GM12878 (cell line): ENCODE measurements around the gene ZNF692. TPM values are rescaled to one million over a fixed set of nuclear protein-coding genes. Genes with fewer than 3 reads are reported as not detected.
A peak's percentile ranks its signal among the peaks of the same experiment; 100 is the strongest.

Experiments
- ATAC-seq: fragments of 200-7000 bp; cut with Tn5 transposase; 3 replicates; pipeline ENCODE4 v1.9.1; 2020; ENCODE audit warnings: mild to moderate bottlenecking, moderate library complexity
- BruUV-seq: library from RNA; stranded (reverse); fragments of 400-500 nt; replicated peaks from 2 replicates; lab custom pipeline; 2021; lab: Mats Ljungman, UMichigan
- CTCF ChIA-PET: fragments of 300-600 bp; sonication (Branson Sonifier 250); formaldehyde crosslinking; extraction: SDS; loops from one replicate; lab custom pipeline; 2021; ENCODE audit warnings: inconsistent platforms; lab: Yijun Ruan, JAX
- POLR2A ChIA-PET: fragments of 350-600 bp; formaldehyde crosslinking; extraction: SDS; loops from one replicate; lab custom pipeline; 2021; ENCODE audit warnings: inconsistent platforms; lab: Charles Lee
- RAD21 ChIA-PET: fragments of 300-600 bp; sonication (Branson Sonifier 250); formaldehyde crosslinking; loops from one replicate; lab custom pipeline; 2023; ENCODE audit warnings: antibody characterized with exemption; ENCODE audit not compliant: unreplicated experiment; lab: Charles Lee
- SMC1A ChIA-PET: fragments of 300-600 bp; sonication (Branson Sonifier 250); formaldehyde crosslinking; loops from one replicate; lab custom pipeline; 2023; ENCODE audit not compliant: unreplicated experiment, uncharacterized antibody; lab: Charles Lee
- DNase-seq: peaks from one replicate; pipeline ENCODE4 v3.0.0-alpha.2; 2011; ENCODE audit warnings: low read depth, low spot score
- FAIRE-seq: peaks from 3 replicates; lab custom pipeline; 2011; peaks lifted over from hg19 to GRCh38; lab: Jason Lieb, UNC
- H2AFZ ChIP-seq: 2 replicates; pipeline ENCODE4 v1.6.0; 2011; ENCODE audit warnings: low read depth, low read length, control low read depth; ENCODE audit not compliant: control insufficient read depth
- H3K27ac ChIP-seq: 2 replicates; pipeline ENCODE4 v1.5.1; 2011; ENCODE audit warnings: control low read depth; ENCODE audit not compliant: control insufficient read depth, insufficient read depth
- H3K27me3 ChIP-seq, 2 experiments: replicated peaks in 1 of 2; 2 replicates each; pipeline versions ENCODE4 v1.6.0 to v1.6.1; 2011; ENCODE audit warnings: low read length in 1 of 2; ENCODE audit not compliant: control insufficient read depth in 2 of 2, insufficient read depth in 2 of 2
- H3K36me3 ChIP-seq, 2 experiments: 2 replicates each; pipeline ENCODE4 v1.5.1; 2011; ENCODE audit warnings: low read length in 1 of 2; ENCODE audit not compliant: control insufficient read depth in 2 of 2, insufficient read depth in 2 of 2
- H3K4me1 ChIP-seq: 2 replicates; pipeline ENCODE4 v1.6.1; 2011; ENCODE audit warnings: mild to moderate bottlenecking, low read length, moderate library complexity, mixed read lengths; ENCODE audit not compliant: control insufficient read depth, insufficient read depth
- H3K4me2 ChIP-seq: 2 replicates; pipeline ENCODE4 v1.6.0; 2011; ENCODE audit warnings: control low read depth; ENCODE audit not compliant: control insufficient read depth, insufficient read depth
- H3K4me3 ChIP-seq: fragments of 200-600 bp; sonication (generic); 2 replicates; pipeline ENCODE4 v1.5.1; 2016
- H3K79me2 ChIP-seq: 2 replicates; pipeline ENCODE4 v1.6.0; 2011; ENCODE audit warnings: low read length; ENCODE audit not compliant: control insufficient read depth, insufficient read depth
- H3K9ac ChIP-seq: 2 replicates; pipeline ENCODE4 v1.8.0; 2011; ENCODE audit warnings: low read length, control low read depth, mixed read lengths; ENCODE audit not compliant: control insufficient read depth, insufficient read depth
- H3K9me3 ChIP-seq: replicated peaks from 3 replicates; pipeline ENCODE4 v1.5.1; 2011; ENCODE audit warnings: mild to moderate bottlenecking, low read length; ENCODE audit not compliant: control insufficient read depth, insufficient read depth
- H4K20me1 ChIP-seq: 2 replicates; pipeline ENCODE4 v1.6.0; 2011; ENCODE audit not compliant: control insufficient read depth, insufficient read depth
- BACH1 ChIP-seq: fragments of 450-650 bp; IDR thresholded peaks from 2 replicates; pipeline ENCODE4 v1.6.1; 2017; ENCODE audit warnings: mild to moderate bottlenecking, borderline replicate concordance
- CEBPB ChIP-seq, 2 experiments: fragments of 150-350 bp in 1 of 2; IDR thresholded peaks; 2 replicates each; pipeline ENCODE4 v1.6.1; 2012 to 2014; ENCODE audit warnings: low read depth in 2 of 2, low read length in 2 of 2, borderline replicate concordance in 1 of 2, inconsistent platforms in 1 of 2
- FOXK2 ChIP-seq: fragments of 450-650 bp; IDR thresholded peaks from 2 replicates; pipeline ENCODE4 v1.6.1; 2017; ENCODE audit warnings: mild to moderate bottlenecking, moderate library complexity
- IKZF2 ChIP-seq, 2 experiments: fragments of 450-650 bp; IDR thresholded peaks; 2 replicates each; pipeline ENCODE4 v1.6.1; 2017; ENCODE audit warnings: mild to moderate bottlenecking in 2 of 2, moderate library complexity in 2 of 2
- NFYB ChIP-seq: IDR thresholded peaks from 2 replicates; pipeline ENCODE4 v1.6.1; 2011; ENCODE audit warnings: low read depth, mild to moderate bottlenecking, low read length, improper control_type of control experiment, moderate library complexity; ENCODE audit not compliant: insufficient read depth
- RFX5 ChIP-seq: IDR thresholded peaks from 2 replicates; pipeline ENCODE4 v1.6.1; 2011; ENCODE audit warnings: low read depth, low read length, improper control_type of control experiment
- YY1 ChIP-seq: IDR thresholded peaks from 2 replicates; pipeline ENCODE4 v1.6.1; 2011; ENCODE audit warnings: low read depth, mild to moderate bottlenecking, low read length
- WGBS: methylation state at CpG from one replicate; pipeline ENCODE4 v1.1.6; 2016; ENCODE audit warnings: low lambda C conversion rate; ENCODE audit not compliant: insufficient replicate concordance, insufficient coverage; ENCODE audit errors: missing lambda C conversion rate; 5-methylcytosine and 5-hydroxymethylcytosine counted together
- in situ Hi-C: fragments of 300-500 bp; cut with MboI; formaldehyde crosslinking; loops from 9 replicates; pipeline ENCODE4 v1.14.3; 2018; ENCODE audit warnings: mixed read lengths
- intact Hi-C: fragments of 100-400 bp; cut with micrococcal nuclease; formaldehyde crosslinking; loops from one replicate; pipeline ENCODE4 v1.14.2; 2022; ENCODE audit not compliant: unreplicated experiment
- polyA plus RNA-seq, 11 experiments: library from polyadenylated mRNA; depleted of rRNA in 4 of 11; unstranded in 6 of 11; stranded (reverse) in 5 of 11; fragments of >200 nt; fragmentation: Nextera tagmentation in 4 of 11; fragmentation: Illumina TruSeq in 1 of 11; extraction: Ambion mirVana in 4 of 11; extraction: Trizol in 1 of 11; gene quantifications; 1 replicate in 1 of 11; 2 replicates in 10 of 11; pipeline versions ENCODE4 v1.2.1 to v1.2.3, GENCODE V29; 2011 to 2016; ENCODE audit warnings: inconsistent platforms in 2 of 11, missing spikeins in 2 of 11, low read depth in 1 of 11
- total RNA-seq, 4 experiments: library from RNA; depleted of rRNA in 3 of 4; stranded (reverse); fragments of >200 nt in 3 of 4; fragmentation: Illumina TruSeq in 1 of 4; extraction: Trizol in 1 of 4; gene quantifications; 2 replicates each; pipeline versions ENCODE4 v1.2.1 to v1.2.3, GENCODE V29; 2013 to 2021
- TF ChIP-seq, protein P1 (sequence below): fragments of 450-650 bp; conservative IDR thresholded peaks from 2 replicates; pipeline ENCODE4 v1.6.1; 2017; ENCODE audit warnings: mild to moderate bottlenecking, moderate library complexity
- TF ChIP-seq, protein P2 (sequence below): IDR thresholded peaks from 2 replicates; pipeline ENCODE4 v1.6.1; 2012; ENCODE audit warnings: low read depth, low read length, improper control_type of control experiment
- TF ChIP-seq, protein P3 (sequence below), 3 experiments: IDR thresholded peaks in 2 of 3; conservative IDR thresholded peaks in 1 of 3; 2 replicates each; pipeline ENCODE4 v1.5.1; 2011; ENCODE audit warnings: low read depth in 3 of 3, low read length in 3 of 3, mild to moderate bottlenecking in 3 of 3, control low read depth in 2 of 3, moderate library complexity in 2 of 3, inconsistent platforms in 1 of 3, mixed read lengths in 1 of 3; ENCODE audit not compliant: control insufficient read depth in 2 of 3, insufficient read depth in 1 of 3; ENCODE audit errors: extremely low read depth in 1 of 3
- TF ChIP-seq, protein P4 (sequence below): fragments of 450-650 bp; IDR thresholded peaks from 2 replicates; pipeline ENCODE4 v1.6.1; 2017; ENCODE audit warnings: mild to moderate bottlenecking, low read depth, inconsistent platforms; ENCODE audit not compliant: poor library complexity, severe bottlenecking
- TF ChIP-seq, protein P5 (sequence below): IDR thresholded peaks from 2 replicates; pipeline ENCODE4 v1.6.1; 2011; ENCODE audit warnings: mild to moderate bottlenecking, low read depth, low read length, moderate library complexity; ENCODE audit not compliant: insufficient replicate concordance

ZNF692 gene
- total and polyA plus RNA-seq, 10 of the 15 experiments (the other 5 are each of a cell fraction or from before 2014, with no cell fraction given), result 5.3 to 76.6 (median 36.9) TPM

DNA sequence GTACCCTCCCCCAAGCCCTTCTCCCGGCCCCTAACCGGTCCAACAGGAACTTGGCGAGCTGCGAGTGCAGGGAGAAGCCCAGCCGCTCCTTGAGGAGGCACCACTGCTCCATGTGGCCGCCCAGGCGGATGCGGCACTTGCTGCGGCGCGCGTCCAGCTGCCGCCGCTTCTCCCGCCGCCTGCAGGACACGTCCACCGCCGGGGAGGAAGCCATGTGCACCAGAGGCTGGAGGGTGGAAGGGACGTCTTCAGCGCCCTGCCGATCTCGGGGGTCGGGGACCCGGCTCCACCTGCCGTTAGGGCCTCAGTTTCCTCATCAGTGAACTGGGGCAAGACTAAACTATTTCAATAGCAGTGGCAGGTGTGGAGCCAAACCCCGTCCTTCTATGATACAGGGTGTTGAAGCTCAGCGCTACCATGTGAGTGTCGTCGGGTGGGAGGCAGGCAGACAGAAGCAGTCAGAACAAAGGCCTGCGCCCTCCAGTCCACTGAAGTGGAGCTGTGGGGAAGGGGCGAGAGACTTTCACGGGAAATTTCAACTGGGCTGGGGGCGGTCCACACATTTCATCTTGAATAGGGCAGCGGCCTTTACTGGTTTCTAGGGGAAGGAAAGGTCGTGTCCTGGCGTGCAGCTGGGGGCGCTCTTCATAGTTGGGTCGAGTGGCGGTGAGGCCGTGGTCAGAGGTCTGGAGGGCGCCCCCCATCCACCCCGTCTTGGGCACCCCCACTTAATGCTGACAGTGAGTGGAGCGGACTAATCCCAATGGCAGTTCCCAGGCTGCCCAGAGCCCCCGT, 592 bp downstream of the ZNF692 start:
- H3K4me1 ChIP-seq, result peaks cover 10% of the 10 kb centered on the region
- in situ Hi-C loops, result no loop called here
- H3K4me2 ChIP-seq, result peak overlapping the region; percentile 99
- FAIRE-seq, result no peak
- ChIA-PET SMC1A (interaction anchor here (0.9 to 4.3 kb wide), 7 partner anchors 14 to 615 kb away, joined by 3 to 24 read pairs (median 4); partner anchors contain the start of genes PGBD2, SH3BP5L and ZNF672), POLR2A (interaction anchor here (0.7 to 3.5 kb wide), 6 partner anchors 16 to 400 kb away, joined by 3 to 47 read pairs (median 24); partner anchors contain the start of genes SH3BP5L and ZNF672), RAD21 (interaction anchor here (0.6 to 3.6 kb wide), 11 partner anchors 16 to 1287 kb away, joined by 3 to 25 read pairs (median 4); partner anchors contain the start of genes SH3BP5L and ZNF672), CTCF (interaction anchor here (0.6 to 8.9 kb wide), 14 partner anchors 11 to 629 kb away, joined by 3 to 60 read pairs (median 4); partner anchors contain the start of genes SH3BP5L and ZNF672)
- H4K20me1 ChIP-seq, result no peaks in the 10 kb centered on the region
- peak; percentile 73 for ATAC-seq
- intact Hi-C loops, result loop anchor here (2.0 kb wide), 1 partner anchor 31 kb away; no protein-coding TSS in a partner anchor
- no TSS peak for BruUV-seq
- H3K79me2 ChIP-seq, result peaks cover 22% of the 10 kb centered on the region
- no peak for DNase-seq
- no peaks in the 10 kb centered on the region for H3K9me3 ChIP-seq
- no peaks in the 10 kb centered on the region for H3K27me3 ChIP-seq
- peak overlapping the region; percentile 82 for H3K27ac ChIP-seq
- peaks cover 7 to 9% of the 10 kb centered on the region in 2 experiments; a peak in 3 of 4 replicates for H3K36me3 ChIP-seq
- H3K4me3 ChIP-seq, result peak overlapping the region; percentile 95
- H3K9ac ChIP-seq, result peak overlapping the region; percentile 83
- peak overlapping the region; percentile 67 for H2AFZ ChIP-seq
- WGBS, result 1% methylated on average over 44 of the region's 45 CpGs
- no peak for TF ChIP-seq RFX5
- peak in 1 of 2 experiments; percentile 6; a peak in 1 of 4 replicates for TF ChIP-seq IKZF2 (IDR thresholded peaks at IDR 0.05)
- TF ChIP-seq, protein P1, sequence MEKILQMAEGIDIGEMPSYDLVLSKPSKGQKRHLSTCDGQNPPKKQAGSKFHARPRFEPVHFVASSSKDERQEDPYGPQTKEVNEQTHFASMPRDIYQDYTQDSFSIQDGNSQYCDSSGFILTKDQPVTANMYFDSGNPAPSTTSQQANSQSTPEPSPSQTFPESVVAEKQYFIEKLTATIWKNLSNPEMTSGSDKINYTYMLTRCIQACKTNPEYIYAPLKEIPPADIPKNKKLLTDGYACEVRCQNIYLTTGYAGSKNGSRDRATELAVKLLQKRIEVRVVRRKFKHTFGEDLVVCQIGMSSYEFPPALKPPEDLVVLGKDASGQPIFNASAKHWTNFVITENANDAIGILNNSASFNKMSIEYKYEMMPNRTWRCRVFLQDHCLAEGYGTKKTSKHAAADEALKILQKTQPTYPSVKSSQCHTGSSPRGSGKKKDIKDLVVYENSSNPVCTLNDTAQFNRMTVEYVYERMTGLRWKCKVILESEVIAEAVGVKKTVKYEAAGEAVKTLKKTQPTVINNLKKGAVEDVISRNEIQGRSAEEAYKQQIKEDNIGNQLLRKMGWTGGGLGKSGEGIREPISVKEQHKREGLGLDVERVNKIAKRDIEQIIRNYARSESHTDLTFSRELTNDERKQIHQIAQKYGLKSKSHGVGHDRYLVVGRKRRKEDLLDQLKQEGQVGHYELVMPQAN, result peak; percentile 51; the same call in 1 of the 2 replicates
- no peak for TF ChIP-seq NFYB
- no peak for TF ChIP-seq CEBPB (IDR thresholded peaks at IDR 0.05; ENCODE audit: borderline replicate concordance in 1 of 2, low read depth in 2 of 2, low read length in 2 of 2)
- peak; percentile 15; the same call in 1 of the 2 replicates for TF ChIP-seq BACH1
- TF ChIP-seq YY1, result peak; percentile 61
- no peak for TF ChIP-seq FOXK2
- TF ChIP-seq, protein P2, sequence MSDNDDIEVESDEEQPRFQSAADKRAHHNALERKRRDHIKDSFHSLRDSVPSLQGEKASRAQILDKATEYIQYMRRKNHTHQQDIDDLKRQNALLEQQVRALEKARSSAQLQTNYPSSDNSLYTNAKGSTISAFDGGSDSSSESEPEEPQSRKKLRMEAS, result peak; percentile 65
- TF ChIP-seq, protein P3, sequence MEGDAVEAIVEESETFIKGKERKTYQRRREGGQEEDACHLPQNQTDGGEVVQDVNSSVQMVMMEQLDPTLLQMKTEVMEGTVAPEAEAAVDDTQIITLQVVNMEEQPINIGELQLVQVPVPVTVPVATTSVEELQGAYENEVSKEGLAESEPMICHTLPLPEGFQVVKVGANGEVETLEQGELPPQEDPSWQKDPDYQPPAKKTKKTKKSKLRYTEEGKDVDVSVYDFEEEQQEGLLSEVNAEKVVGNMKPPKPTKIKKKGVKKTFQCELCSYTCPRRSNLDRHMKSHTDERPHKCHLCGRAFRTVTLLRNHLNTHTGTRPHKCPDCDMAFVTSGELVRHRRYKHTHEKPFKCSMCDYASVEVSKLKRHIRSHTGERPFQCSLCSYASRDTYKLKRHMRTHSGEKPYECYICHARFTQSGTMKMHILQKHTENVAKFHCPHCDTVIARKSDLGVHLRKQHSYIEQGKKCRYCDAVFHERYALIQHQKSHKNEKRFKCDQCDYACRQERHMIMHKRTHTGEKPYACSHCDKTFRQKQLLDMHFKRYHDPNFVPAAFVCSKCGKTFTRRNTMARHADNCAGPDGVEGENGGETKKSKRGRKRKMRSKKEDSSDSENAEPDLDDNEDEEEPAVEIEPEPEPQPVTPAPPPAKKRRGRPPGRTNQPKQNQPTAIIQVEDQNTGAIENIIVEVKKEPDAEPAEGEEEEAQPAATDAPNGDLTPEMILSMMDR (IDR thresholded peaks at IDR 0.05 in 2 of 3, conservative IDR thresholded peaks at IDR 0.05 in 1 of 3; ENCODE audit: control insufficient read depth in 2 of 3, extremely low read depth in 1 of 3, insufficient read depth in 1 of 3, low read depth in 3 of 3, low read length in 3 of 3), result peak; percentile 56 to 69 (median 67)
- TF ChIP-seq, protein P4, sequence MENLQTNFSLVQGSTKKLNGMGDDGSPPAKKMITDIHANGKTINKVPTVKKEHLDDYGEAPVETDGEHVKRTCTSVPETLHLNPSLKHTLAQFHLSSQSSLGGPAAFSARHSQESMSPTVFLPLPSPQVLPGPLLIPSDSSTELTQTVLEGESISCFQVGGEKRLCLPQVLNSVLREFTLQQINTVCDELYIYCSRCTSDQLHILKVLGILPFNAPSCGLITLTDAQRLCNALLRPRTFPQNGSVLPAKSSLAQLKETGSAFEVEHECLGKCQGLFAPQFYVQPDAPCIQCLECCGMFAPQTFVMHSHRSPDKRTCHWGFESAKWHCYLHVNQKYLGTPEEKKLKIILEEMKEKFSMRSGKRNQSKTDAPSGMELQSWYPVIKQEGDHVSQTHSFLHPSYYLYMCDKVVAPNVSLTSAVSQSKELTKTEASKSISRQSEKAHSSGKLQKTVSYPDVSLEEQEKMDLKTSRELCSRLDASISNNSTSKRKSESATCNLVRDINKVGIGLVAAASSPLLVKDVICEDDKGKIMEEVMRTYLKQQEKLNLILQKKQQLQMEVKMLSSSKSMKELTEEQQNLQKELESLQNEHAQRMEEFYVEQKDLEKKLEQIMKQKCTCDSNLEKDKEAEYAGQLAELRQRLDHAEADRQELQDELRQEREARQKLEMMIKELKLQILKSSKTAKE, result peak; percentile 39
- TF ChIP-seq, protein P5, sequence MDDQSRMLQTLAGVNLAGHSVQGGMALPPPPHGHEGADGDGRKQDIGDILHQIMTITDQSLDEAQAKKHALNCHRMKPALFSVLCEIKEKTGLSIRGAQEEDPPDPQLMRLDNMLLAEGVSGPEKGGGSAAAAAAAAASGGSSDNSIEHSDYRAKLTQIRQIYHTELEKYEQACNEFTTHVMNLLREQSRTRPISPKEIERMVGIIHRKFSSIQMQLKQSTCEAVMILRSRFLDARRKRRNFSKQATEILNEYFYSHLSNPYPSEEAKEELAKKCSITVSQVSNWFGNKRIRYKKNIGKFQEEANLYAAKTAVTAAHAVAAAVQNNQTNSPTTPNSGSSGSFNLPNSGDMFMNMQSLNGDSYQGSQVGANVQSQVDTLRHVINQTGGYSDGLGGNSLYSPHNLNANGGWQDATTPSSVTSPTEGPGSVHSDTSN, result no peak
